ENCODE data around the gene PRSS22. TPM values are rescaled to one million over a fixed set of nuclear protein-coding genes. Genes with fewer than 3 reads are reported as not detected.
"Not testable (repeated sequence)": the region's sequence is repeated elsewhere in the genome, so short reads cannot be mapped to it uniquely, and the experiment has no call there.

PRSS22 gene, protein sequence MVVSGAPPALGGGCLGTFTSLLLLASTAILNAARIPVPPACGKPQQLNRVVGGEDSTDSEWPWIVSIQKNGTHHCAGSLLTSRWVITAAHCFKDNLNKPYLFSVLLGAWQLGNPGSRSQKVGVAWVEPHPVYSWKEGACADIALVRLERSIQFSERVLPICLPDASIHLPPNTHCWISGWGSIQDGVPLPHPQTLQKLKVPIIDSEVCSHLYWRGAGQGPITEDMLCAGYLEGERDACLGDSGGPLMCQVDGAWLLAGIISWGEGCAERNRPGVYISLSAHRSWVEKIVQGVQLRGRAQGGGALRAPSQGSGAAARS
- total RNA-seq = 10 to 100 TPM in 1 of 4 donors, 1 to 10 TPM in 1, not detected in 2; 2.5 to 11.2 TPM

DNA sequence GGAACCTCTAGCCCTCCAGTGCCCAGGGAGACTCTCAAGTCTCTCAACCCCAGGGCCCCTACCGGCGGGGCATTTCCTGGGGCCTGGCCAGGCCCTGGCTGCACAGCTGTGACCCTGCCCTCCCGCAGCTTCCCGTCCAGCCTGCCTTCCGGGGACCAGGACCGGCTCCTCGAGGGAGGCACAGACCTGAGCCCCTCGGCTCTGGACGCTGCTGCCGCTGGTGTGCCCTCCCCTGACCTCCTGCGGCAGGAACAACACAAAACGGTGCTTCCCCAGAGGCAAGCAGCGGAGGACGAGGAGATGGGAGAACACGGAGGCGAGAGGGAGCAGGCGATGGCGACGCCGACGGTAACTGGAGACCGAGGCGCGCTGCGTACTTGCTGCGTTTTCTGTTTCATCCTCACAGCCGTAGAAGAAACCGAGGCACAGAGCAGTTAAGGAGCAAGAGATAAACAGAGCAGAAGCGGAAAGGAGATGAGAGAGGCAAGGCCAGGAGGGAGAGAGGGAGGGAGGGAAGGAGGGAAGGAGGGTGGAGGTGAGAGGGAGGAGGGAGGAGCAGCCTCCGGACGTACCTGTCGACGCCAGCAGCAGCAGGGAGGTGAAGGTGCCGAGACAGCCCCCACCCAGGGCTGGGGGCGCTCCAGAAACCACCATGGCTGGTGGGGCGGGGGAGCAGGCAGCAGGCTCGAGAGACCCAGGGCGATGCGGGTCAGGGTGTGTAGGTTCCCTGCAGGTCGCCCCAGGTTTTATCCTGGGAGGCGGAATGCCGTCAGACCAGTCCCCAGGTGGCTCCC is at the start of gene PRSS22:
Gene PRSS22, minus strand, starts transcription at position 720 of the 794 bp plus-strand sequence. Its CDS starts 66 bp downstream, at position 654.
- DNase-seq = peak; percentile 75

GRCh38 chr16:2907084-2907753 is 49.2 kb upstream of the PRSS22 start:
- H3K4me3 ChIP-seq; H3K36me3 ChIP-seq; in situ Hi-C loops (cut with MboI; ENCODE audit: low pct_ligation_motif_present in 1 of 4, low pct_unique_long_range_greater_than_20kb in 1 of 4, low sequenced_read_pairs in 3 of 4); H3K9me3 ChIP-seq; intact Hi-C loops (cut with DNase I; ENCODE audit: low total_unique reads); H3K27me3 ChIP-seq: not testable (repeated sequence)
- TF ChIP-seq CTCF (IDR thresholded peaks at IDR 0.05) = peak; percentile 39 to 91 (median 56)
- peak; percentile 61 for DNase-seq
- peaks cover 4 to 26% (median 22%) of the 10 kb centered on the region in 4 donors for H3K4me1 ChIP-seq
- peak overlapping the region in 2 of 4 donors; percentile 21 to 75 for H3K27ac ChIP-seq
- 13 to 15% methylated on average over 6 to 16 of the region's 17 CpGs for whole genome bisulfite sequencing, 2 donors (ENCODE audit: low coverage in 1 of 2)

More for the DNA sequence above, at the start of gene PRSS22:
- intact Hi-C loops (cut with DNase I; ENCODE audit: low total_unique reads) (no loop called here), in situ Hi-C loops (cut with MboI; ENCODE audit: low pct_ligation_motif_present in 1 of 4, low pct_unique_long_range_greater_than_20kb in 1 of 4, low sequenced_read_pairs in 3 of 4) (no loop called here)
- Histone ChIP-seq H3K9me3 (peaks cover 6 to 11% of the 10 kb centered on the region in 2 donors), H3K27ac (peak within 1 kb of the TSS; percentile 38 to 54 (median 49)), H3K27me3 (peaks cover 43% of the 10 kb centered on the region), H3K4me3 (peak within 1 kb of the TSS in 3 of 4 donors; percentile 15 to 38 (median 15)), H3K36me3 (no peaks in the 10 kb centered on the region), H3K4me1 (peaks cover 0 to 18% (median 7%) of the 10 kb centered on the region in 4 donors)
- 5 to 19% methylated on average over 12 to 41 of the region's 42 CpGs for WGBS, 2 donors (ENCODE audit: low coverage in 1 of 2)
- no peak for TF ChIP-seq POLR2AphosphoS5 (IDR thresholded peaks at IDR 0.05)
- TF ChIP-seq CTCF (IDR thresholded peaks at IDR 0.05) = no peak
- no peak for TF ChIP-seq POLR2A (IDR thresholded peaks at IDR 0.05)

DNA sequence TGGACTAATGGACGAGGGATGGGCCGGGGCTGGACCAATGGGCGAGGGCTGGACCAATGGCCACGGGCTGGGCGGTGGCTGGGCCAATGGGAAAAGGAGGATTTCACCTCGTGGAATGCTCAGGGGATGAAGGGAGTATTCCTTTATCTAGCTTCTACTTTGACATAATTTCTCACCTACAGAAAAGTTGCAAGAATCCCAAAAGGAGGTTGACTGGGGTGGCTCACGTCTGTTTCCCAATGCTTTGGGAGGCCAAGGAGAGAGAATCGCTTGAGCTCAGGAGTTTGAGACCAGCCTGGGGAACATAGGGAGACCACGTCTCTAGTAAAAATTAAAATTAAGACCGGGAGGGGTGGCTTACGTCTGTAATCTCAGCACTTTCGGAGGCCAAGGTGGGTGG is 48.0 kb upstream of the PRSS22 start:
- H3K27me3 ChIP-seq = peaks cover 4% of the 10 kb centered on the region
- in situ Hi-C loops (cut with MboI; ENCODE audit: low pct_ligation_motif_present in 1 of 4, low pct_unique_long_range_greater_than_20kb in 1 of 4, low sequenced_read_pairs in 3 of 4) (no loop called here), intact Hi-C loops (cut with DNase I; ENCODE audit: low total_unique reads) (no loop called here)
- H3K4me3 ChIP-seq = no peak overlapping the region
- DNase-seq = no peak
- H3K4me1 ChIP-seq = peaks cover 4 to 26% (median 17%) of the 10 kb centered on the region in 4 donors
- no peaks in the 10 kb centered on the region for H3K9me3 ChIP-seq
- H3K27ac ChIP-seq = peak overlapping the region; percentile 75 to 88 (median 77)
- TF ChIP-seq POLR2AphosphoS5 (IDR thresholded peaks at IDR 0.05) = no peak
- TF ChIP-seq CTCF (IDR thresholded peaks at IDR 0.05) = no peak
- no peak for TF ChIP-seq POLR2A (IDR thresholded peaks at IDR 0.05)
- H3K36me3 ChIP-seq = no peaks in the 10 kb centered on the region
- 0 to 18% methylated on average over 6 to 12 of the region's 12 CpGs for WGBS, 2 donors (ENCODE audit: low coverage in 1 of 2)
